DND-41 (cell line): ENCODE measurements around the gene ARHGAP45.

Source experiments
- CTCF ChIP-seq: IDR thresholded peaks from 2 replicates; pipeline ENCODE4 v1.5.1; 2012; ENCODE audit warnings: borderline replicate concordance, low read length, moderate library complexity, mild to moderate bottlenecking; ENCODE audit not compliant: poor library complexity, severe bottlenecking; ENCODE audit errors: extremely low read depth
- EZH2 ChIP-seq: IDR thresholded peaks from 3 replicates; pipeline ENCODE4 v1.6.1; 2012; ENCODE audit warnings: borderline replicate concordance, low read depth, mild to moderate bottlenecking, moderate library complexity, low read length, inconsistent platforms; ENCODE audit not compliant: severe bottlenecking

- TF ChIP-seq CTCF: no peak
- TF ChIP-seq EZH2: no peak
Observed at GRCh38 chr19:1068009-1069001, 1.3 kb downstream of the ARHGAP45 start.
